ENCODE data around the gene HDAC9. TPM values are rescaled to one million over a fixed set of nuclear protein-coding genes. Genes with fewer than 3 reads are reported as not detected.

The HDAC9 gene
- total RNA-seq, 1 experiment from 2014 or later, result 21.1 TPM

DNA sequence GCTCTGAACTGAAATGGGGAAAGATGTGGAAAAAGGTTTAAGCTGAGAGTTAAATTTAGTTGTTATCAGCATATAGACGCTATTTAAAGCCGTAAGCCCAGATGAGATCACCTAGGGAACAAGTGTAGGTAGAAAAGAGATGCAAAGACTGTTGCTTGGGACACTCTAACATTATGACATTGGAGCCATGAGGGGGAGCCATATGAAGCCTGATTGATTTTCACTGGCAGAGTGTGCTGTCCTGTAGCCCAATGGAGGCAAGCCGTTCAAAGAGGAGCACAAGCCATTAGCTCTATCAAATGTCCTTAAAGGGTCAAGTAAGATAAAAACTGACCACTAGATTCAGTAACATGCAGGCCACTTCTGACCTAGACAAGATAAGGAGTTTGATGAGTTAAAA is 398.6 kb downstream of the HDAC9 start:
- peak; percentile 21 for DNase-seq (ENCODE audit: low read depth)

- DNase-seq (ENCODE audit: low read depth), result peak; percentile 83
These were observed 399.9 kb downstream of the HDAC9 start for GRCh38 chr7:18895456-18895855.

GRCh38 chr7:18896343-18896975 is 400.9 kb downstream of the HDAC9 start:
- DNase-seq (ENCODE audit: low read depth), result peak; percentile 50

- DNase-seq (ENCODE audit: low read depth), result no peak
These were observed 404.7 kb downstream of the HDAC9 start for GRCh38 chr7:18900236-18900635.

DNA sequence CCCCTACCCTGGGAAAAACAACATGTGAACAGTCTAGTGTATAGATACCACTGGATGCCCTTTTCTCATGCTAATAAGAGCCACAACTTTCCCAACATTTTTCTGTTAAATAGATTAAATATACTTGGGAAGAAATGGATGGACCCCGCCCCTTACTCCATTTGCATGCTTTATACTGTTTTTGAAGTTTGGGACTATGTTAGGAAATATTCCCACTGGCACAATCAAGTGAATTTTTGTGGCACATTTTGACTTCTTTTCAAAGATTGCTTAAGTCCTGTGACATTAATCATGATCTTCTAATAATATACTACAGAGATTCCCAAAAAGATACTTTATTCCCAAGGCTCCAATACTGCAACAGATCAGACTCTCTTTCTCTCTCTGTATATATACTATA is 405.3 kb downstream of the HDAC9 start:
- no peak for DNase-seq (ENCODE audit: low read depth)

- DNase-seq (ENCODE audit: low read depth), result peak; percentile 43
These were observed 405.8 kb downstream of the HDAC9 start for GRCh38 chr7:18901351-18901750.

DNA sequence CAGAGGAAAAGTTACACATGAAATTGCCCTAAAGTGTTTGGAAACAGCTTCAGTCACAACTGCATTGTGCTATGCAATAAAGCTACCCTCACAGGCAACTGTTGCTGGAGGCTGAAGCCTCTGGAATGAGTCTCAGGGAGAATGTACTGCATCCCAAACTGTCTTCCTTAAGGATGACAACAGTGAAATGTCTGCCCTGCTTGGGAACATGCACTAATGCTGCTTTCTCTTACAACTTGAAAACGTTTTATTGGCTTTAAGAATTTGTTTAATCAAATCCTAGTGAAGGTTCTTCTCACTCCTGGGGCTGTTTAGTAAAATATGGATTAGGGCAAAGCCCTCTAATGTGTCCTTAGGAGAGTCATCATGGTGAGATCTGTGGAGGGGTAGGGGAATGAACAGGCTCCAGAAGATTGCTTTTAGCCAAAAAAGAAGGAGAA is 406.5 kb downstream of the HDAC9 start:
- no peak for DNase-seq (ENCODE audit: low read depth)

- DNase-seq (ENCODE audit: low read depth), result no peak
These were observed 407.3 kb downstream of the HDAC9 start for GRCh38 chr7:18902892-18903291.

- DNase-seq (ENCODE audit: low read depth), result no peak
These were observed 408.1 kb downstream of the HDAC9 start for GRCh38 chr7:18903695-18904094.

- DNase-seq (ENCODE audit: low read depth), result no peak
These were observed 409.9 kb downstream of the HDAC9 start for GRCh38 chr7:18905316-18905943.

DNA sequence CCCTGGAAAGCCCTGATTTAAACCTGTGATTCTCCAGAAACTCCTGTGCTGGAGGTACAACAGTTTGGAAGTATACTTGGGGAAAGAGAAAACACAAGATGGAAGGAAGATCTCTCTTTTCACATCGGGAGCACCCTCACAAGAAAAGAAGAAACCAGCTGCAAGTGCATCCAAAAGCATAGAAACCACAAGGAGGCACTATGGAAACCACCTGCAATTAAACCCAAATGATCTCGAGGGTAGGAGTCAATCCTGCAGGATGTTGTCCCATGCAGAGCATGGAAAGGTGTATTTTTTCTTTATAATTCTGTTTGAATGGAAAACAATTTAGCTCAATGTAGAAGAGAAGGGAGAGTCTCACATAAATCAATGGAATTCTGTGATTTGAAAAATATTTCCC is 411.4 kb downstream of the HDAC9 start:
- peak; percentile 19 for DNase-seq (ENCODE audit: low read depth)

DNA sequence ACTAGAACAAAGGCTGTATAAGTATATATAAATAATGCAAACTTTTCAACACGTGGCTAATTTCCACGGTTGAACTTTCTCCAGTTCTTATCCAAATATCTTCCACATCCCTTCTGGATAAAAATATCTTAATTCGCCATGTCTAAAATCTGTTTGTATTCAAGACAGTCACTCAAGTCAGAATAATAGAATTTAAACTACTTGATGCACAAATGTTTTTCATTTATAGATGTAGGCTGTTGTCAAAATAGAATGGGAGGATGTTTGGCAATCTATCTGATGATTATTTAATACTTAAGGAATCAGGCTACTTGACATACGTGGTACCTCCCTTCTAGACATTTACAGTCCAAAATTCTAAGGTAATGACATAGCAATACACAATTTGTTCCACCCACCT is 417.6 kb downstream of the HDAC9 start:
- no peak for DNase-seq (ENCODE audit: low read depth)

- no peak for DNase-seq (ENCODE audit: low read depth)
These were observed 421.3 kb downstream of the HDAC9 start for GRCh38 chr7:18916826-18917225.

- peak; percentile 38 for DNase-seq (ENCODE audit: low read depth)
These were observed 431.6 kb downstream of the HDAC9 start for GRCh38 chr7:18927134-18927533.

GRCh38 chr7:18936265-18936664 is 440.7 kb downstream of the HDAC9 start:
- no peak for DNase-seq (ENCODE audit: low read depth)

DNA sequence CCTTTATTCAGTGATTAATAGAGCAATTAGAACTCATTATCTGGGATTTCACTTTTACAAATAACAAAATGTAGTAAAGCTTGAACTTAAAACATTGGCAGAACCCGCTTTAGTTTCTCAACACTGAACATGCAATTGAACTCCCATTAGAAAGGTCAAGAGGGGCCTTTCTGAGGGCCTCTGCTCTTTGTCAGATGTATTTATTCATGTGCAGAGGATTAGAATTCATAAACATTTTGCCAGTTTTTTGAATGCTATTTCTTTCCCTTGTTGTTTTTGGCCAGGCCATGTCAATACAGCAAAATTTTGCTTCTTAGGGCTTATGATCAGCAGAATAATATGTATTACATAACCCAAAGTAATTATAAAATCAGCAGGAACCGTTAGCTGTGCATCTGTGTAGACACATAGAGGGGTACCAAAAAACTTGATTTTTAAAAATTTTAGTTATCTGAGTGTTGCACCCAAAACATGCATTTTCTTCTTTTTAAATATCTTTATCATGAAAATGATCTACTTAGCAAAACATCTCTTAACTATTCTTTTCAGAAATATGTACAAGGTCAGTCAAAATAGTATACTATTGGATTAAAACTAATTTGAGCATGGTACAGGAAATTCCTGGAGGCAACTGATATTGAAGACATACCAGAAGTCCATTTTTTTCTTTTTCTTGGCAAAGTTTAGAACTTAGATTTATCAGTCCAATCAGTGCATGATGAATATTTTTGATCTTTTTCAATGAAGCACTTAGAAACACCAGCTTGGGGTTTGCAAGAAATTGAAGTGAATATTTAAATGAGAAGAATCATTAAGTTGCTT is 444.4 kb downstream of the HDAC9 start:
- no peak for DNase-seq (ENCODE audit: low read depth)

DNA sequence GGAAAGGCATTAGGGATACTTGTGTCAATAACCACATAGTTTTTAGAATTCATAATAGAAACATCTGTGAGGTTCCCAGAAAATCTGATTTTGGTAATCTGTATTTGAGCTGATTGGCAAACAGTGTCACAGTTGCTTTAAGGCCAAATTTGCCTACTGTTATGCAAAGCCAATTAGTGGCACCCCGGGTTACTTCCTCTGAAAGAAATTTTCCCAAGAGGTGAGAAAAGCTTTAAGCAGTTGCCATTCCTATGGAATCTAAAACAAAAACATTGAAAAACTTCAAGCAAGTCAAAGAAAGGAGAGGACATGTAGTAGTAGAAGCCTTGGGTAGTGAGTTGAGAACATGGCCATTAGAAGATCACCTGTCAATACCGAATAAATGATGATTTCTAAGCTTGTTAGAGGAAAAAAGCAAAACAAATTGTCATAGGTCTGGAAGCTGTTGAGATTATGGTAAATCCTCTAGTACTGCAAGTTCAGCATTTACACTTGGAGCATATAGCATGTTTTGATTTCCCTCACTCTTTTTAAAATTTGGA is 445.1 kb downstream of the HDAC9 start:
- no peak for DNase-seq (ENCODE audit: low read depth)

- no peak for DNase-seq (ENCODE audit: low read depth)
These were observed 445.7 kb downstream of the HDAC9 start for GRCh38 chr7:18941207-18941606.

- DNase-seq (ENCODE audit: low read depth), result no peak
These were observed 453.0 kb downstream of the HDAC9 start for GRCh38 chr7:18948521-18948920.

- DNase-seq (ENCODE audit: low read depth), result peak; percentile 28
These were observed 457.3 kb downstream of the HDAC9 start for GRCh38 chr7:18952846-18953245.

DNA sequence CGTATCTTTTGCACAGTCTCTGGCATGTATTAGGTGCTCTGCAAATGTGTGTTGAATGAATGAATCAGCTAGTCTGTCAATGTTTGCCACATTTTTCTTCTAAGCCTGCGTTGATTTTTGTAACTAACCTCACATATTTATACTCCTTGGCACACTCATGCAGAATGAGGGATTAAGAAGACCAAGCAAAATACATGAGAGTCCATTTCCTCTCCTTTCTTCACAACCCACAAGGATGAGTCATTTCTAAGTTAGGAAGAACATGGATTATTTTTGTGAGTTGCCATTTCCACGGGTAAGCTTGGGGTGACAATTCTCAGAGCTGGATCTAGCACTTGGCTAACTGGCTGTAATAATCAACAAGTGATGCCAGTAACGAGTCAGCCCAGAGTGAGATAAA is 463.1 kb downstream of the HDAC9 start:
- peak; percentile 86 for DNase-seq (ENCODE audit: low read depth)

DNA sequence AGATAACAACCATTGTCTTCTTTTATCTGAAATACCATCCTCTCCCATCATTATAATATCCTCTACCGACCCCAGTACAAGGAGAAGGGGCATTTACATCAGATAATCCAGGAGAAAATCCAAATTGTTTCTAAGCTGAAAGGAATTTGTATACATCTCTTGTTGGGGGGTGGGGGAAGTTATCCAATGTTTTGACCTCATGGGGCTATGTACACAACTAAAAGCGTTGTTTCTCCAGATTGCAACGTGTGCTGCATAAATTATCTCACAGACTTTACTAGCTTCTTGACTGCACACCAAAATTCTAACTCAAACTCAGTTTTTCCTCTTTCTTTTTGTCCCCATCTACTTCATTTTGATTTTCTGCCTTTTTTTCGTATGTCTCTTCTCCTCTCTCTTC is 465.2 kb downstream of the HDAC9 start:
- DNase-seq (ENCODE audit: low read depth), result no peak

DNA sequence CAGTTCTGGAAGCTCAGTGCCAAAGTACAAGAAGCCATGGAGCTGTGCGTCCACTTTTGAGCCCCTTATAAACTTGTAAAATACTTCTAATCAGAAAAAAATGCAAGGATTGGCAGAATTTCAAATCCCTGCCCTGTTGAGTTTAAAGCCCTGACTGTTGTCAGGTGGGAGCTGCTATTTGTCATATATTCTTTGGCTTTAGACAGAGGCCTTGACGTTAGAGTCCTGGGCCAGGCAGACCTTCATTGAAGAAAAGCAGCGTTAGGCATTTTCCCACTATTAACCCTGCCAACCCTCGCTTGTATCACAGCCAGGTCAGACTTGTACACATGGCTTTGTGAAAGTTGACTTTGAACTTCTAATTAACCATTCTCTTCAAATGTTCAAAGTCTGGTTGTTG is 466.5 kb downstream of the HDAC9 start:
- peak; percentile 44 for DNase-seq (ENCODE audit: low read depth)

All from RPMI7951 (cell line).